PC-3 (cell line): Measurements from ENCODE around the gene BLACAT1.

Source experiments
- CTCF ChIP-seq: fragments of 300-600 bp; sonication (generic); conservative IDR thresholded peaks from 2 replicates; pipeline ENCODE4 v1.5.1; 2017; ENCODE audit warnings: antibody characterized with exemption, low read depth, mild to moderate bottlenecking, low read length
- EZH2 ChIP-seq: fragments of 300-600 bp; sonication (generic); IDR thresholded peaks from one replicate; pipeline ENCODE4 v1.6.1; 2017; ENCODE audit warnings: antibody characterized with exemption, mild to moderate bottlenecking, low read length; ENCODE audit not compliant: unreplicated experiment
- EZH2phosphoT487 ChIP-seq: fragments of 300-600 bp; sonication (generic); IDR thresholded peaks from 2 replicates; pipeline ENCODE4 v1.6.1; 2018; ENCODE audit warnings: mild to moderate bottlenecking, antibody characterized with exemption, low read length, borderline replicate concordance

DNA sequence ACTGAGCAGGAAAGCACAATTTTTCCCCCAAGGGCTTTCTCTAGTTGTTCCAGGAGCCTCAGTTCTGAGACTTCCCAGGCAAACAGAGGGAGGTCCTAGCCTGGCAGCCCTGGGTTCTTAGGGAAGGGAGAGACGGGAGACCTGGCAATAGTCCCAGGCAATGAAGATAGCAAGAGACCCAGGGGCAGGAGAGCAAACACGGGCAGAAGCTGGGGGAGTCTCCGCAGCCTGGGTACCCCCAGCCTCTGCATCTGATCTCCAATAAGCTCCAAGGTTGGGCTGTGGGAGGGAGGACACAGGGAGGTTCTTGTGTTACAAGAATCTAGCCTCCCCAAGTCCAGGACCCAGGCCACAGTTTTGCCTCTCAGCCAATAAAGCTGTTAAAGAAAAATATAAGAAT, 2.4 kb downstream of the BLACAT1 start:
- TF ChIP-seq CTCF (no peak), EZH2phosphoT487 (no peak), EZH2 (no peak)
